ENCODE data around the gene CD19. TPM values are rescaled to one million over a fixed set of nuclear protein-coding genes. Genes with fewer than 3 reads are reported as not detected.
A peak's percentile ranks its signal among the peaks of the same experiment; 100 is the strongest.

Gene CD19
- total and polyA plus RNA-seq, 12 donors = 0.06 to 0.19 TPM; not detected in 10

DNA sequence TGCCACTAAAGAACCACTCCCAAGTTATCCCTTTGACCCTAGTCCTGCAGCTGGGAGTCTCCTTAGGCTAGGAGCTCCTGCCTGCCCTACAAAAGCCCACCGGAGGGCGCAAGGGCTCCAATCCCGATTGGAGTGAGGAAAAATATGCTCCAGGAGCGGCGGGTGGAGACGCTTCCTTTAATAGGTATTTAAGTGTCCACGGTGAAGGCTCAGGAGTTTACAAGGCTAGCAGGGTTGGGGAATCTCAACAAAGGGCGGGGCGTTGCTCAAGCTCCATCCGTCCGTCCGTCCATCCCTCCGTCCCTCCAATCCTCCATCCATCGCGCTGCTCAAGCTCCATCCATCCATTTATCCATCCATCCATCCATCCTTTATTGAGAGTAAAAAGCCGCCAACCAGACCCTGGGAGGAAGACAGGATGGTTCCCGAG, 42.3 kb downstream of the CD19 start:
- Histone ChIP-seq H3K27me3 (no peaks in the 10 kb centered on the region), H3K27ac (peak overlapping the region in 9 of 10 donors; percentile 62 to 89 (median 78)), H3K4me1 (peaks cover 7 to 26% (median 19%) of the 10 kb centered on the region in 9 donors), H3K9me3 (no peaks in the 10 kb centered on the region), H3K36me3 (peaks cover 0 to 32% (median 2%) of the 10 kb centered on the region in 9 donors), H3K4me3 (peak overlapping the region; percentile 59 to 98 (median 88))
- 0 to 1% methylated on average over 17 of the region's 17 CpGs for WGBS, 2 donors
- DNase-seq (peak; percentile 44 to 51), ATAC-seq (peak; percentile 35 to 74 (median 64))
- TF ChIP-seq, protein P1, sequence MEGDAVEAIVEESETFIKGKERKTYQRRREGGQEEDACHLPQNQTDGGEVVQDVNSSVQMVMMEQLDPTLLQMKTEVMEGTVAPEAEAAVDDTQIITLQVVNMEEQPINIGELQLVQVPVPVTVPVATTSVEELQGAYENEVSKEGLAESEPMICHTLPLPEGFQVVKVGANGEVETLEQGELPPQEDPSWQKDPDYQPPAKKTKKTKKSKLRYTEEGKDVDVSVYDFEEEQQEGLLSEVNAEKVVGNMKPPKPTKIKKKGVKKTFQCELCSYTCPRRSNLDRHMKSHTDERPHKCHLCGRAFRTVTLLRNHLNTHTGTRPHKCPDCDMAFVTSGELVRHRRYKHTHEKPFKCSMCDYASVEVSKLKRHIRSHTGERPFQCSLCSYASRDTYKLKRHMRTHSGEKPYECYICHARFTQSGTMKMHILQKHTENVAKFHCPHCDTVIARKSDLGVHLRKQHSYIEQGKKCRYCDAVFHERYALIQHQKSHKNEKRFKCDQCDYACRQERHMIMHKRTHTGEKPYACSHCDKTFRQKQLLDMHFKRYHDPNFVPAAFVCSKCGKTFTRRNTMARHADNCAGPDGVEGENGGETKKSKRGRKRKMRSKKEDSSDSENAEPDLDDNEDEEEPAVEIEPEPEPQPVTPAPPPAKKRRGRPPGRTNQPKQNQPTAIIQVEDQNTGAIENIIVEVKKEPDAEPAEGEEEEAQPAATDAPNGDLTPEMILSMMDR (IDR thresholded peaks at IDR 0.05) = peak; percentile 30 to 73 (median 66)
- intact Hi-C loops (cut with DNase I) = loop anchor here in 1 of 10 donors (10.0 kb wide), 1 partner anchor 281 kb away; no protein-coding TSS in a partner anchor

DNA sequence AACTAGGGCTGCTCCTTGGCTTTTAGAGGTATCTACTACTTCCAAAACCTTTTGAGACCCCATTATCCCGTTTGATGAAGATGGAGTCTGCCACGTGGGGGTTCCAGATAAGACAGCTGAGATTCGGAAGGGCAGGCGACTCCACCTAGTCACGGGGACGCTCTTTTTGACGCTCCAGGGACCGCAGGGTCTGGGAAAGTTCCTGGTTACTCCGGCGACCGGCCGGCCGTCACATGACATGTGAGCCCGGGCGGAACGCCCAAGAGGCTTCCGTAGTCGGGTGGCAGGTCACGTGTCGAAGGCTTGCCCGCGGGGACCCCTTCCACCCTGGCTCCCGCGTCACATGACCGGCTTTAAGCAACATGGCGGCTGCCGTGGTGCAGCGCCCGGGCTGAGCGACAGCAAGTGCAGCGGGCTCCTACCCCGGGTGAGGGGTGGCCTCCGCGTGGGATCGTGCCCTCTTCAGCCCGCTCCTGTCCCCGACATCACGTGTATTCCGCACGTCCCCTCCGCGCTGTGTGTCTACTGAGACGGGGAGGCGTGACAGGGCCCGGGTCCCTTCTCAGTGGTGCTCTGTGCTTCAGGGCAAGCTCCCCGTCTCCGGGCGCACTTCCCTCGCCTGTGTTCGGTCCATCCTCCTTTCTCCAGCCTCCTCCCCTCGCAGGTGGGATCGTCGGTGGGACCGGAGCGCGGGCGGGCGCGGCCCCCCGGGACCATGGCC, 42.8 kb downstream of the CD19 start, which contains the start of gene SPNS1:
Gene SPNS1 (plus strand): TSS at position 342 of the 721 bp plus-strand sequence. CDS start 374 bp downstream, at position 716.
- H3K4me1 ChIP-seq = peaks cover 7 to 26% (median 19%) of the 10 kb centered on the region in 9 donors
- 0% methylated on average over 58 to 60 of the region's 60 CpGs for WGBS, 2 donors
- peak; percentile 97 for DNase-seq
- peak; percentile 95 to 99 (median 98) for ATAC-seq
- H3K9me3 ChIP-seq = no peaks in the 10 kb centered on the region
- H3K27me3 ChIP-seq = no peaks in the 10 kb centered on the region
- TF ChIP-seq, protein P1 (IDR thresholded peaks at IDR 0.05) = no peak
- H3K27ac ChIP-seq = peak within 1 kb of the TSS in 9 of 10 donors; percentile 62 to 89 (median 78)
- H3K4me3 ChIP-seq = peak within 1 kb of the TSS; percentile 59 to 98 (median 88)
- intact Hi-C loops (cut with DNase I) = loop anchor here in 1 of 10 donors (10.0 kb wide), 1 partner anchor 280 kb away; no protein-coding TSS in a partner anchor
- H3K36me3 ChIP-seq = peaks cover 0 to 33% (median 5%) of the 10 kb centered on the region in 9 donors

DNA sequence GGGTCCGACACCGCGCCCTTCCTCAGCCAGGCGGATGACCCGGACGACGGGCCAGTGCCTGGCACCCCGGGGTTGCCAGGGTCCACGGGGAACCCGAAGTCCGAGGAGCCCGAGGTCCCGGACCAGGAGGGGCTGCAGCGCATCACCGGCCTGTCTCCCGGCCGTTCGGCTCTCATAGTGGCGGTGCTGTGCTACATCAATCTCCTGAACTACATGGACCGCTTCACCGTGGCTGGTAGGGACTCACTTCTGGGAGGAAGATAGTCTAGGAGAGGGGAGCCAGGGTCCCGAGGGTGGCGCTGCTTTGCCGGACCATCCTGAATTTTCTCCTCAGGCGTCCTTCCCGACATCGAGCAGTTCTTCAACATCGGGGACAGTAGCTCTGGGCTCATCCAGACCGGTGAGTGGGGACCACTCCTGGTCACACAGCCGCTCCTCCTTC, 43.4 kb downstream of the CD19 start:
- Histone ChIP-seq H3K4me1 (peaks cover 7 to 26% (median 19%) of the 10 kb centered on the region in 9 donors), H3K4me3 (peak overlapping the region; percentile 59 to 98 (median 88)), H3K9me3 (no peaks in the 10 kb centered on the region), H3K36me3 (peaks cover 0 to 39% (median 6%) of the 10 kb centered on the region in 9 donors), H3K27ac (peak overlapping the region in 8 of 10 donors; percentile 62 to 89 (median 78)), H3K27me3 (no peaks in the 10 kb centered on the region)
- TF ChIP-seq, protein P1 (IDR thresholded peaks at IDR 0.05) = no peak
- DNase-seq (no peak), ATAC-seq (peak in 1 of 8 donors; percentile 19)
- 5 to 7% methylated on average over 30 of the region's 30 CpGs for WGBS, 2 donors
- intact Hi-C loops (cut with DNase I) = loop anchor here in 1 of 10 donors (10.0 kb wide), 1 partner anchor 280 kb away; no protein-coding TSS in a partner anchor
